ENCODE measurements around the gene ARHGAP8.

- TF ChIP-seq CTCF (IDR thresholded peaks at IDR 0.05) (no peak), EP300 (IDR thresholded peaks at IDR 0.05) (no peak)
Observed at GRCh38 chr22:44753189-44754042, 1.0 kb downstream of the ARHGAP8 start.

Data from tibial nerve (tissue), 4 donors.